HepG2 (cell line): ENCODE measurements around the gene SKIC2. TPM values are rescaled to one million over a fixed set of nuclear protein-coding genes. Genes with fewer than 3 reads are reported as not detected.

Experiments used
- CBX1 ChIP-seq: IDR thresholded peaks from one replicate; pipeline ENCODE4 v1.6.1; 2016; ENCODE audit warnings: antibody characterized with exemption, low read depth
- KAT7 ChIP-seq: IDR thresholded peaks from 2 replicates; pipeline ENCODE4 v1.6.1; 2018; ENCODE audit warnings: borderline replicate concordance, missing compliant biosample characterization
- KLF12 ChIP-seq: sonication (generic); formaldehyde crosslinking; IDR thresholded peaks from 2 replicates; pipeline ENCODE4 v1.4.0; 2020; ENCODE audit warnings: missing genetic modification reagents, borderline replicate concordance
- KLF6 ChIP-seq: IDR thresholded peaks from 2 replicates; pipeline ENCODE4 v1.8.0; 2016; ENCODE audit warnings: missing biosample characterization, missing genetic modification reagents
- MEIS1 ChIP-seq: sonication (generic); formaldehyde crosslinking; IDR thresholded peaks from 2 replicates; pipeline ENCODE4 v1.9.0; 2021; ENCODE audit warnings: mild to moderate bottlenecking, missing genetic modification reagents, moderate library complexity, borderline replicate concordance
- MXD1 ChIP-seq: sonication (generic); formaldehyde crosslinking; IDR thresholded peaks from 2 replicates; pipeline ENCODE4 v1.4.0; 2020; ENCODE audit warnings: mild to moderate bottlenecking, missing genetic modification reagents
- NBN ChIP-seq: fragments of 450-650 bp; conservative IDR thresholded peaks from 2 replicates; pipeline ENCODE4 v1.6.1; 2017
- NFKBIZ ChIP-seq: IDR thresholded peaks from 2 replicates; pipeline ENCODE4 v1.6.1; 2018; ENCODE audit warnings: missing genetic modification reagents, missing compliant biosample characterization
- PAX8 ChIP-seq: sonication (generic); formaldehyde crosslinking; IDR thresholded peaks from 2 replicates; pipeline ENCODE4 v1.8.0; 2022; ENCODE audit warnings: mild to moderate bottlenecking, missing genetic modification reagents, borderline replicate concordance
- PPARG ChIP-seq: conservative IDR thresholded peaks from 2 replicates; pipeline ENCODE4 v1.6.1; 2016; ENCODE audit warnings: missing biosample characterization, missing genetic modification reagents
- RBM22 ChIP-seq: fragments of 200-400 bp; formaldehyde crosslinking; optimal IDR thresholded peaks from 2 replicates; pipeline ENCODE3; 2017; ENCODE audit warnings: mild to moderate bottlenecking, low read length, moderate library complexity
- REXO4 ChIP-seq: sonication (generic); formaldehyde crosslinking; IDR thresholded peaks from 2 replicates; pipeline ENCODE4 v1.8.0; 2022; ENCODE audit warnings: missing genetic modification reagents, mild to moderate bottlenecking, borderline replicate concordance
- ZEB1 ChIP-seq: IDR thresholded peaks from 2 replicates; pipeline ENCODE4 v1.6.1; 2012; ENCODE audit warnings: mild to moderate bottlenecking, low read depth, inconsistent platforms; ENCODE audit not compliant: insufficient replicate concordance
- ZNF138 ChIP-seq: sonication (generic); formaldehyde crosslinking; IDR thresholded peaks from 2 replicates; pipeline ENCODE4 v1.5.0; 2020; ENCODE audit warnings: mild to moderate bottlenecking, low read depth, missing genetic modification reagents
- ZNF160 ChIP-seq: sonication (generic); formaldehyde crosslinking; IDR thresholded peaks from 2 replicates; pipeline ENCODE4 v1.8.0; 2022; ENCODE audit warnings: mild to moderate bottlenecking, inconsistent platforms, missing genetic modification reagents
- ZNF207 ChIP-seq: fragments of 450-650 bp; IDR thresholded peaks from 2 replicates; pipeline ENCODE4 v1.6.1; 2016; ENCODE audit warnings: antibody characterized with exemption, borderline replicate concordance
- ZNF430 ChIP-seq: sonication (generic); formaldehyde crosslinking; IDR thresholded peaks from 2 replicates; pipeline ENCODE4 v1.9.0; 2021; ENCODE audit warnings: mild to moderate bottlenecking, missing genetic modification reagents
- ZNF510 ChIP-seq: sonication (generic); formaldehyde crosslinking; IDR thresholded peaks from 2 replicates; pipeline ENCODE4 v1.4.0; 2020; ENCODE audit warnings: low read depth, mild to moderate bottlenecking, missing genetic modification reagents
- ZNF543 ChIP-seq: sonication (generic); formaldehyde crosslinking; IDR thresholded peaks from 2 replicates; pipeline ENCODE4 v1.4.0; 2020; ENCODE audit warnings: mild to moderate bottlenecking, missing genetic modification reagents
- ZNF558 ChIP-seq: sonication (generic); formaldehyde crosslinking; IDR thresholded peaks from 2 replicates; pipeline ENCODE4 v1.9.0; 2022; ENCODE audit warnings: mild to moderate bottlenecking, missing genetic modification reagents, borderline replicate concordance
- ZNF607 ChIP-seq: sonication (generic); formaldehyde crosslinking; IDR thresholded peaks from 2 replicates; pipeline ENCODE4 v1.5.1; 2020; ENCODE audit warnings: missing genetic modification reagents, mild to moderate bottlenecking, borderline replicate concordance
- ZNF775 ChIP-seq: sonication (generic); formaldehyde crosslinking; IDR thresholded peaks from 2 replicates; pipeline ENCODE4 v1.4.0; 2020; ENCODE audit warnings: missing genetic modification reagents, mild to moderate bottlenecking, moderate library complexity, borderline replicate concordance
- ZSCAN31 ChIP-seq: sonication (generic); formaldehyde crosslinking; IDR thresholded peaks from 2 replicates; pipeline ENCODE4 v1.5.0; 2020; ENCODE audit warnings: low read depth, mild to moderate bottlenecking, missing genetic modification reagents
- polyA plus RNA-seq, 8 experiments: library from polyadenylated mRNA; depleted of rRNA in 3 of 8; stranded (reverse) in 7 of 8; unstranded in 1 of 8; fragments of >200 nt; fragmentation: Illumina TruSeq in 4 of 8; extraction: Trizol in 4 of 8; gene quantifications; 2 replicates each; pipeline versions ENCODE4 v1.2.1 to v1.2.3, GENCODE V29; 2011 to 2016; ENCODE audit warnings: low read depth in 4 of 8, missing spikeins in 1 of 8, mixed read lengths in 1 of 8; ENCODE audit not compliant: insufficient read depth in 1 of 8
- total RNA-seq, 5 experiments: library from RNA; depleted of rRNA; stranded (reverse); fragments of >200 nt; fragmentation: Illumina TruSeq; extraction: Trizol; gene quantifications; 2 replicates each; pipeline ENCODE4 v1.2.3, GENCODE V29; 2016; ENCODE audit warnings: low read depth in 1 of 5
- TF ChIP-seq, protein P1 (sequence below): sonication (generic); formaldehyde crosslinking; conservative IDR thresholded peaks from 2 replicates; pipeline ENCODE4 v1.4.0; 2020; ENCODE audit warnings: missing genetic modification reagents
- TF ChIP-seq, protein P2 (sequence below): sonication (generic); formaldehyde crosslinking; IDR thresholded peaks from 2 replicates; pipeline ENCODE4 v1.5.1; 2020; ENCODE audit warnings: mild to moderate bottlenecking, moderate library complexity, missing genetic modification reagents
- TF ChIP-seq, protein P3 (sequence below): sonication (generic); formaldehyde crosslinking; IDR thresholded peaks from 2 replicates; pipeline ENCODE4 v1.5.0; 2020; ENCODE audit warnings: missing genetic modification reagents
- TF ChIP-seq, protein P4 (sequence below): sonication (generic); formaldehyde crosslinking; IDR thresholded peaks from 2 replicates; pipeline ENCODE4 v1.8.1; 2023; ENCODE audit warnings: mild to moderate bottlenecking, missing genetic modification reagents

The SKIC2 gene
- total and polyA plus RNA-seq, 2 of the 13 experiments (the other 11 are each of a cell fraction or from before 2014, with no cell fraction given), result 67.1 to 68.4 TPM

DNA sequence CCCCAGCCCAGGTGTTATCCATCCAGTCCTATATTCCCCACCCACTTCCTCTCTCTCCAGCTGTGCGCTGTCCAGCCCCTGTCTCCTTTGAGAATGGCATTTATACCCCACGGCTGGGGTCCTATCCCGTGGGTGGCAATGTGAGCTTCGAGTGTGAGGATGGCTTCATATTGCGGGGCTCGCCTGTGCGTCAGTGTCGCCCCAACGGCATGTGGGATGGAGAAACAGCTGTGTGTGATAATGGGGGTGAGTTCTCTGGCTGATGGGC lies 30.4 kb upstream of the SKIC2 start (continued):
- TF ChIP-seq ZNF160 (CRISPR knock-in tag), result no peak
- TF ChIP-seq NBN, result no peak
- TF ChIP-seq ZNF207, result no peak
- 0 out of 2 replicates have a peak, but pooled peaks have one; percentile 54 for TF ChIP-seq PAX8 (CRISPR knock-in tag)
- 0 out of 2 replicates have a peak, but pooled peaks have one; percentile 59 for TF ChIP-seq ZNF510
- no peak for TF ChIP-seq ZNF430 (CRISPR knock-in tag)
- 0 out of 2 replicates have a peak, but pooled peaks have one; percentile 0 for TF ChIP-seq MEIS1 (CRISPR knock-in tag)
- no peak for TF ChIP-seq CBX1
- no peak for TF ChIP-seq NFKBIZ (CRISPR knock-in tag)
- no peak for TF ChIP-seq ZNF558 (CRISPR knock-in tag)
- TF ChIP-seq ZNF607 (CRISPR knock-in tag), result no peak
- no peak for TF ChIP-seq ZNF138 (CRISPR knock-in tag)
- no peak for TF ChIP-seq ZEB1
- TF ChIP-seq ZNF775 (CRISPR knock-in tag), result 0 out of 2 replicates have a peak, but pooled peaks have one; percentile 8
- no peak for TF ChIP-seq PPARG
- no peak for TF ChIP-seq RBM22
- TF ChIP-seq KAT7 (CRISPR knock-in tag), result no peak
- TF ChIP-seq, protein P1, sequence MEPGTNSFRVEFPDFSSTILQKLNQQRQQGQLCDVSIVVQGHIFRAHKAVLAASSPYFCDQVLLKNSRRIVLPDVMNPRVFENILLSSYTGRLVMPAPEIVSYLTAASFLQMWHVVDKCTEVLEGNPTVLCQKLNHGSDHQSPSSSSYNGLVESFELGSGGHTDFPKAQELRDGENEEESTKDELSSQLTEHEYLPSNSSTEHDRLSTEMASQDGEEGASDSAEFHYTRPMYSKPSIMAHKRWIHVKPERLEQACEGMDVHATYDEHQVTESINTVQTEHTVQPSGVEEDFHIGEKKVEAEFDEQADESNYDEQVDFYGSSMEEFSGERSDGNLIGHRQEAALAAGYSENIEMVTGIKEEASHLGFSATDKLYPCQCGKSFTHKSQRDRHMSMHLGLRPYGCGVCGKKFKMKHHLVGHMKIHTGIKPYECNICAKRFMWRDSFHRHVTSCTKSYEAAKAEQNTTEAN (CRISPR knock-in tag), result no peak
- TF ChIP-seq ZSCAN31, result no peak
- no peak for TF ChIP-seq REXO4
- TF ChIP-seq, protein P2, sequence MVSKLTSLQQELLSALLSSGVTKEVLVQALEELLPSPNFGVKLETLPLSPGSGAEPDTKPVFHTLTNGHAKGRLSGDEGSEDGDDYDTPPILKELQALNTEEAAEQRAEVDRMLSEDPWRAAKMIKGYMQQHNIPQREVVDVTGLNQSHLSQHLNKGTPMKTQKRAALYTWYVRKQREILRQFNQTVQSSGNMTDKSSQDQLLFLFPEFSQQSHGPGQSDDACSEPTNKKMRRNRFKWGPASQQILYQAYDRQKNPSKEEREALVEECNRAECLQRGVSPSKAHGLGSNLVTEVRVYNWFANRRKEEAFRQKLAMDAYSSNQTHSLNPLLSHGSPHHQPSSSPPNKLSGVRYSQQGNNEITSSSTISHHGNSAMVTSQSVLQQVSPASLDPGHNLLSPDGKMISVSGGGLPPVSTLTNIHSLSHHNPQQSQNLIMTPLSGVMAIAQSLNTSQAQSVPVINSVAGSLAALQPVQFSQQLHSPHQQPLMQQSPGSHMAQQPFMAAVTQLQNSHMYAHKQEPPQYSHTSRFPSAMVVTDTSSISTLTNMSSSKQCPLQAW (CRISPR knock-in tag), result no peak
- TF ChIP-seq, protein P3, sequence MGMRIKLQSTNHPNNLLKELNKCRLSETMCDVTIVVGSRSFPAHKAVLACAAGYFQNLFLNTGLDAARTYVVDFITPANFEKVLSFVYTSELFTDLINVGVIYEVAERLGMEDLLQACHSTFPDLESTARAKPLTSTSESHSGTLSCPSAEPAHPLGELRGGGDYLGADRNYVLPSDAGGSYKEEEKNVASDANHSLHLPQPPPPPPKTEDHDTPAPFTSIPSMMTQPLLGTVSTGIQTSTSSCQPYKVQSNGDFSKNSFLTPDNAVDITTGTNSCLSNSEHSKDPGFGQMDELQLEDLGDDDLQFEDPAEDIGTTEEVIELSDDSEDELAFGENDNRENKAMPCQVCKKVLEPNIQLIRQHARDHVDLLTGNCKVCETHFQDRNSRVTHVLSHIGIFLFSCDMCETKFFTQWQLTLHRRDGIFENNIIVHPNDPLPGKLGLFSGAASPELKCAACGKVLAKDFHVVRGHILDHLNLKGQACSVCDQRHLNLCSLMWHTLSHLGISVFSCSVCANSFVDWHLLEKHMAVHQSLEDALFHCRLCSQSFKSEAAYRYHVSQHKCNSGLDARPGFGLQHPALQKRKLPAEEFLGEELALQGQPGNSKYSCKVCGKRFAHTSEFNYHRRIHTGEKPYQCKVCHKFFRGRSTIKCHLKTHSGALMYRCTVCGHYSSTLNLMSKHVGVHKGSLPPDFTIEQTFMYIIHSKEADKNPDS (CRISPR knock-in tag), result no peak
- TF ChIP-seq ZNF543 (CRISPR knock-in tag), result 0 out of 2 replicates have a peak, but pooled peaks have one; percentile 15
- no peak for TF ChIP-seq KLF6 (CRISPR knock-in tag)
- TF ChIP-seq, protein P4, sequence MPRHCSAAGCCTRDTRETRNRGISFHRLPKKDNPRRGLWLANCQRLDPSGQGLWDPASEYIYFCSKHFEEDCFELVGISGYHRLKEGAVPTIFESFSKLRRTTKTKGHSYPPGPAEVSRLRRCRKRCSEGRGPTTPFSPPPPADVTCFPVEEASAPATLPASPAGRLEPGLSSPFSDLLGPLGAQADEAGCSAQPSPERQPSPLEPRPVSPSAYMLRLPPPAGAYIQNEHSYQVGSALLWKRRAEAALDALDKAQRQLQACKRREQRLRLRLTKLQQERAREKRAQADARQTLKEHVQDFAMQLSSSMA (CRISPR knock-in tag), result no peak
- no peak for TF ChIP-seq MXD1 (CRISPR knock-in tag)
- no peak for TF ChIP-seq KLF12 (CRISPR knock-in tag)
